ENCODE measurements around the gene CD274. TPM values are rescaled to one million over a fixed set of nuclear protein-coding genes. Genes with fewer than 3 reads are reported as not detected.

CD274 gene
- total and polyA plus RNA-seq, 2 experiments from 2014 or later = not detected

DNA sequence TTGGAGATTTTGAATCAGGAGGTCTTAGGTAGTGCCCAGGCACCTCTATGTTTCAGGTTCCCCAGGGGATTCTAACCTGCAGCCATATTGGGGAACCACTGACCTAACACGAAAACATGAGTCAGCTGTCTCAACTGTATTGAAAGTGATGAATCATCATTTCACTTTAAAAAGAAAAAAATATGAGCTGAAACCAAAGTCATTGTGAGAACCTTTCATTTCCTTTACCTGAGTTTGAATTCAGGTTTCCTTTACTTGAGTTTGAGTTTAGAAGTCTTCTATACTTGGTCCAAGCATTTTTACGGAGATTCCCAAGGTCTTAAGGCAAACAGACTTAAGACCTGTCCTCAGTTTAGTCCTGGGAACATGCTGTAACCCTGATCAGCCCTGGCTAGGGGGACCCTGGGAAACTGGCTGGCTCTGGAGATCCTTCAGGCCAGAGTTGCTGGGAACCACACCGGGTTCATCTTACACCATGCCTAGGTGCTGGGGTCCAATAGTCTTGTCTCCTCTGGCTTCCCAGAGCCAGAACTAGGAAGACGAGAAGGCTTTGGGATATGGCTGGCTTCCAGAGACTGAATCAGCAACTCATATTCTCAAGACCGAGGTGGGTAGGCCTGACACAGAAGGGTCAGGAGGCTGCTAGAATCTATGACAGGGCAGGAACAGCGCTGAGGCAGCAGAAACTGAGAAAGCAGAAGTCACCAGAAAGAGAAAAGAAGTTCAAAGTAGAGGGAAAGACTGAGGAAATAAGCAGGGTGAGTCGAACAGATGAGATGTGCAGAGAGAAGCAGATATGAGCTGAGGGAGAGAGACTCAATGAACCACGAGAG is 43.6 kb downstream of the CD274 start:
- no peaks in the 10 kb centered on the region for H3F3A ChIP-seq (replicated peaks; ENCODE audit: low read depth)
- no peaks in the 10 kb centered on the region for H3K36me3 Mint-ChIP-seq (ENCODE audit: low read depth)
- H3K4me3 ChIP-seq = no peak overlapping the region
- H3K27me3 ChIP-seq (ENCODE audit: insufficient read depth) = no peaks in the 10 kb centered on the region
- TF ChIP-seq CTCF (conservative IDR thresholded peaks at IDR 0.05; ENCODE audit: low read depth in 2 of 2) = no peak
- TF ChIP-seq ZNF331 (CRISPR knock-in tag; IDR thresholded peaks at IDR 0.05; ENCODE audit: low read depth) = no peak
- TF ChIP-seq STAT1 (IDR thresholded peaks at IDR 0.05; ENCODE audit: unreplicated experiment) = no peak
- TF ChIP-seq NANOG (IDR thresholded peaks at IDR 0.05; ENCODE audit: borderline replicate concordance) = no peak
- TF ChIP-seq, protein P1, sequence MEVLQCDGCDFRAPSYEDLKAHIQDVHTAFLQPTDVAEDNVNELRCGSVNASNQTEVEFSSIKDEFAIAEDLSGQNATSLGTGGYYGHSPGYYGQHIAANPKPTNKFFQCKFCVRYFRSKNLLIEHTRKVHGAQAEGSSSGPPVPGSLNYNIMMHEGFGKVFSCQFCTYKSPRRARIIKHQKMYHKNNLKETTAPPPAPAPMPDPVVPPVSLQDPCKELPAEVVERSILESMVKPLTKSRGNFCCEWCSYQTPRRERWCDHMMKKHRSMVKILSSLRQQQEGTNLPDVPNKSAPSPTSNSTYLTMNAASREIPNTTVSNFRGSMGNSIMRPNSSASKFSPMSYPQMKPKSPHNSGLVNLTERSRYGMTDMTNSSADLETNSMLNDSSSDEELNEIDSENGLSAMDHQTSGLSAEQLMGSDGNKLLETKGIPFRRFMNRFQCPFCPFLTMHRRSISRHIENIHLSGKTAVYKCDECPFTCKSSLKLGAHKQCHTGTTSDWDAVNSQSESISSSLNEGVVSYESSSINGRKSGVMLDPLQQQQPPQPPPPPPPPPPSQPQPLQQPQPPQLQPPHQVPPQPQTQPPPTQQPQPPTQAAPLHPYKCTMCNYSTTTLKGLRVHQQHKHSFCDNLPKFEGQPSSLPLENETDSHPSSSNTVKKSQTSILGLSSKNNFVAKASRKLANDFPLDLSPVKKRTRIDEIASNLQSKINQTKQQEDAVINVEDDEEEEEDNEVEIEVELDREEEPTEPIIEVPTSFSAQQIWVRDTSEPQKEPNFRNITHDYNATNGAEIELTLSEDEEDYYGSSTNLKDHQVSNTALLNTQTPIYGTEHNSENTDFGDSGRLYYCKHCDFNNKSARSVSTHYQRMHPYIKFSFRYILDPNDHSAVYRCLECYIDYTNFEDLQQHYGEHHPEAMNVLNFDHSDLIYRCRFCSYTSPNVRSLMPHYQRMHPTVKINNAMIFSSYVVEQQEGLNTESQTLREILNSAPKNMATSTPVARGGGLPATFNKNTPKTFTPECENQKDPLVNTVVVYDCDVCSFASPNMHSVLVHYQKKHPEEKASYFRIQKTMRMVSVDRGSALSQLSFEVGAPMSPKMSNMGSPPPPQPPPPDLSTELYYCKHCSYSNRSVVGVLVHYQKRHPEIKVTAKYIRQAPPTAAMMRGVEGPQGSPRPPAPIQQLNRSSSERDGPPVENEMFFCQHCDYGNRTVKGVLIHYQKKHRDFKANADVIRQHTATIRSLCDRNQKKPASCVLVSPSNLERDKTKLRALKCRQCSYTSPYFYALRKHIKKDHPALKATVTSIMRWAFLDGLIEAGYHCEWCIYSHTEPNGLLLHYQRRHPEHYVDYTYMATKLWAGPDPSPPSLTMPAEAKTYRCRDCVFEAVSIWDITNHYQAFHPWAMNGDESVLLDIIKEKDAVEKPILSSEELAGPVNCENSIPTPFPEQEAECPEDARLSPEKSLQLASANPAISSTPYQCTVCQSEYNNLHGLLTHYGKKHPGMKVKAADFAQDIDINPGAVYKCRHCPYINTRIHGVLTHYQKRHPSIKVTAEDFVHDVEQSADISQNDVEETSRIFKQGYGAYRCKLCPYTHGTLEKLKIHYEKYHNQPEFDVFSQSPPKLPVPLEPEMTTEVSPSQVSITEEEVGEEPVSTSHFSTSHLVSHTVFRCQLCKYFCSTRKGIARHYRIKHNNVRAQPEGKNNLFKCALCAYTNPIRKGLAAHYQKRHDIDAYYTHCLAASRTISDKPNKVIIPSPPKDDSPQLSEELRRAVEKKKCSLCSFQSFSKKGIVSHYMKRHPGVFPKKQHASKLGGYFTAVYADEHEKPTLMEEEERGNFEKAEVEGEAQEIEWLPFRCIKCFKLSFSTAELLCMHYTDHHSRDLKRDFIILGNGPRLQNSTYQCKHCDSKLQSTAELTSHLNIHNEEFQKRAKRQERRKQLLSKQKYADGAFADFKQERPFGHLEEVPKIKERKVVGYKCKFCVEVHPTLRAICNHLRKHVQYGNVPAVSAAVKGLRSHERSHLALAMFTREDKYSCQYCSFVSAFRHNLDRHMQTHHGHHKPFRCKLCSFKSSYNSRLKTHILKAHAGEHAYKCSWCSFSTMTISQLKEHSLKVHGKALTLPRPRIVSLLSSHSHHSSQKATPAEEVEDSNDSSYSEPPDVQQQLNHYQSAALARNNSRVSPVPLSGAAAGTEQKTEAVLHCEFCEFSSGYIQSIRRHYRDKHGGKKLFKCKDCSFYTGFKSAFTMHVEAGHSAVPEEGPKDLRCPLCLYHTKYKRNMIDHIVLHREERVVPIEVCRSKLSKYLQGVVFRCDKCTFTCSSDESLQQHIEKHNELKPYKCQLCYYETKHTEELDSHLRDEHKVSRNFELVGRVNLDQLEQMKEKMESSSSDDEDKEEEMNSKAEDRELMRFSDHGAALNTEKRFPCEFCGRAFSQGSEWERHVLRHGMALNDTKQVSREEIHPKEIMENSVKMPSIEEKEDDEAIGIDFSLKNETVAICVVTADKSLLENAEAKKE (CRISPR knock-in tag; IDR thresholded peaks at IDR 0.05) = no peak
- TF ChIP-seq EZH2phosphoT487 (IDR thresholded peaks at IDR 0.05; ENCODE audit: unreplicated experiment) = no peak
- no peak for TF ChIP-seq POLR2AphosphoS5 (IDR thresholded peaks at IDR 0.05; ENCODE audit: low read depth)
- TF ChIP-seq CREB1 (CRISPR knock-in tag; IDR thresholded peaks at IDR 0.05; ENCODE audit: low read depth) = no peak
- TF ChIP-seq, protein P2, sequence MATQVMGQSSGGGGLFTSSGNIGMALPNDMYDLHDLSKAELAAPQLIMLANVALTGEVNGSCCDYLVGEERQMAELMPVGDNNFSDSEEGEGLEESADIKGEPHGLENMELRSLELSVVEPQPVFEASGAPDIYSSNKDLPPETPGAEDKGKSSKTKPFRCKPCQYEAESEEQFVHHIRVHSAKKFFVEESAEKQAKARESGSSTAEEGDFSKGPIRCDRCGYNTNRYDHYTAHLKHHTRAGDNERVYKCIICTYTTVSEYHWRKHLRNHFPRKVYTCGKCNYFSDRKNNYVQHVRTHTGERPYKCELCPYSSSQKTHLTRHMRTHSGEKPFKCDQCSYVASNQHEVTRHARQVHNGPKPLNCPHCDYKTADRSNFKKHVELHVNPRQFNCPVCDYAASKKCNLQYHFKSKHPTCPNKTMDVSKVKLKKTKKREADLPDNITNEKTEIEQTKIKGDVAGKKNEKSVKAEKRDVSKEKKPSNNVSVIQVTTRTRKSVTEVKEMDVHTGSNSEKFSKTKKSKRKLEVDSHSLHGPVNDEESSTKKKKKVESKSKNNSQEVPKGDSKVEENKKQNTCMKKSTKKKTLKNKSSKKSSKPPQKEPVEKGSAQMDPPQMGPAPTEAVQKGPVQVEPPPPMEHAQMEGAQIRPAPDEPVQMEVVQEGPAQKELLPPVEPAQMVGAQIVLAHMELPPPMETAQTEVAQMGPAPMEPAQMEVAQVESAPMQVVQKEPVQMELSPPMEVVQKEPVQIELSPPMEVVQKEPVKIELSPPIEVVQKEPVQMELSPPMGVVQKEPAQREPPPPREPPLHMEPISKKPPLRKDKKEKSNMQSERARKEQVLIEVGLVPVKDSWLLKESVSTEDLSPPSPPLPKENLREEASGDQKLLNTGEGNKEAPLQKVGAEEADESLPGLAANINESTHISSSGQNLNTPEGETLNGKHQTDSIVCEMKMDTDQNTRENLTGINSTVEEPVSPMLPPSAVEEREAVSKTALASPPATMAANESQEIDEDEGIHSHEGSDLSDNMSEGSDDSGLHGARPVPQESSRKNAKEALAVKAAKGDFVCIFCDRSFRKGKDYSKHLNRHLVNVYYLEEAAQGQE (IDR thresholded peaks at IDR 0.05; ENCODE audit: unreplicated experiment) = no peak
- TF ChIP-seq JUNB (IDR thresholded peaks at IDR 0.05; ENCODE audit: unreplicated experiment) = no peak
- TF ChIP-seq EZH2 (IDR thresholded peaks at IDR 0.05; ENCODE audit: low read depth, unreplicated experiment) = no peak
- no peak for TF ChIP-seq ZNF114 (CRISPR knock-in tag; IDR thresholded peaks at IDR 0.05)
- TF ChIP-seq, protein P3, sequence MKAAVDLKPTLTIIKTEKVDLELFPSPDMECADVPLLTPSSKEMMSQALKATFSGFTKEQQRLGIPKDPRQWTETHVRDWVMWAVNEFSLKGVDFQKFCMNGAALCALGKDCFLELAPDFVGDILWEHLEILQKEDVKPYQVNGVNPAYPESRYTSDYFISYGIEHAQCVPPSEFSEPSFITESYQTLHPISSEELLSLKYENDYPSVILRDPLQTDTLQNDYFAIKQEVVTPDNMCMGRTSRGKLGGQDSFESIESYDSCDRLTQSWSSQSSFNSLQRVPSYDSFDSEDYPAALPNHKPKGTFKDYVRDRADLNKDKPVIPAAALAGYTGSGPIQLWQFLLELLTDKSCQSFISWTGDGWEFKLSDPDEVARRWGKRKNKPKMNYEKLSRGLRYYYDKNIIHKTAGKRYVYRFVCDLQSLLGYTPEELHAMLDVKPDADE (IDR thresholded peaks at IDR 0.05) = no peak
- H3K4me2 ChIP-seq = no peak overlapping the region
- H3K27ac ChIP-seq (ENCODE audit: low read depth) = no peak overlapping the region
- H3K27me3 Mint-ChIP-seq (ENCODE audit: insufficient read depth, low read depth, poor library complexity) = no peaks in the 10 kb centered on the region
- DNase-seq (ENCODE audit: low spot score) = no peak
- peaks cover 11% of the 10 kb centered on the region; the same call in 2 of the 3 replicates for H3K4me1 Mint-ChIP-seq
- peaks cover 6% of the 10 kb centered on the region for H3K4me1 ChIP-seq (ENCODE audit: insufficient read depth)
- H3K27ac Mint-ChIP-seq = no peak overlapping the region
- H3K9me2 ChIP-seq (ENCODE audit: insufficient read depth) = peaks cover 5% of the 10 kb centered on the region; the same call in 1 of the 2 replicates
- ATAC-seq = no peak
- no peak overlapping the region for H2AFZ ChIP-seq
- no peaks in the 10 kb centered on the region; the same call in 2 of the 3 replicates for H3K9me3 Mint-ChIP-seq
- H3K4me3 Mint-ChIP-seq = no peak overlapping the region
- H3K36me3 ChIP-seq (ENCODE audit: insufficient read depth) = no peaks in the 10 kb centered on the region
- H4K20me1 ChIP-seq (replicated peaks; ENCODE audit: insufficient read depth) = no peaks in the 10 kb centered on the region
- H3K79me2 ChIP-seq (replicated peaks; ENCODE audit: insufficient read depth) = no peaks in the 10 kb centered on the region
